NCI-H187 (cell line): ENCODE measurements around the gene RENBP.
A peak's percentile ranks its signal among the peaks of the same experiment; 100 is the strongest.

ENCODE experiments used
- DNase-seq, 2 experiments: peaks; one replicate each; lab custom pipeline; 2025; lab: John Stamatoyannopoulos, UW

The RENBP gene

DNA sequence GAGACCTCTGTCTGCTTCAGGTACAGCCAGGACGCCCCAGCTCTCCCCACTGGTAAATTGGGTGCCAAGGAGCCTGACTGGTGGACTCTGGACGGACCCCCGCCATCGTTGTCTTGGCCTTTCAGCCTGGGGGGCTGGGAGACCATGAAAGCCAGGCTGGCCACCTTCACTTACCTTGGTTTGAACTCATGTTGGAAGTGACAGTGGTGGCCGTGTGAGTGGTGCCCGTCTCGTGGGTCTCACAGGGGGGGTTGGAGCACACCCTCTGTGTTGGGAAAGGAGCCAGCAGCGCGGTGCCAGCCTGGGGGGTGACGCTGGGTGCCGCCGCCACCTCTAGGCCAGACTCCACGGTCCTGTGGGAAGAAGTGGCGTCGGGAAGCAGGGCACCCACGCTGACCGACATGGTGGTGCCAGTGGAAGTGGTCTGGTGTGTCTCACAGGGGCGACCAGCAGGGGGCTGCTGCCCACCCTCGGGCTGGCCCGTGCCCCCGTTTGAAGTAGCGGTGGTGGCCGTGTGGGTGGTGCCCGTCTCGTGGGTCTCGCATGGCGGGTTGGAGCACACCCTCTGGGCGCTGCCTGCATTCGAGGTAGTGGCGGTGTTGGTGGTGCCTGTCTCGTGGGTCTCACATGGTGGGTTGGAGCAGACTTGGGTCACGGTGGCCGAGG is 9.6 kb upstream of the RENBP start:
- DNase-seq, result no peak

- DNase-seq, result peak; percentile 24 to 28
These were observed 8.9 kb upstream of the RENBP start for GRCh38 chrX:153953342-153953830.

DNA sequence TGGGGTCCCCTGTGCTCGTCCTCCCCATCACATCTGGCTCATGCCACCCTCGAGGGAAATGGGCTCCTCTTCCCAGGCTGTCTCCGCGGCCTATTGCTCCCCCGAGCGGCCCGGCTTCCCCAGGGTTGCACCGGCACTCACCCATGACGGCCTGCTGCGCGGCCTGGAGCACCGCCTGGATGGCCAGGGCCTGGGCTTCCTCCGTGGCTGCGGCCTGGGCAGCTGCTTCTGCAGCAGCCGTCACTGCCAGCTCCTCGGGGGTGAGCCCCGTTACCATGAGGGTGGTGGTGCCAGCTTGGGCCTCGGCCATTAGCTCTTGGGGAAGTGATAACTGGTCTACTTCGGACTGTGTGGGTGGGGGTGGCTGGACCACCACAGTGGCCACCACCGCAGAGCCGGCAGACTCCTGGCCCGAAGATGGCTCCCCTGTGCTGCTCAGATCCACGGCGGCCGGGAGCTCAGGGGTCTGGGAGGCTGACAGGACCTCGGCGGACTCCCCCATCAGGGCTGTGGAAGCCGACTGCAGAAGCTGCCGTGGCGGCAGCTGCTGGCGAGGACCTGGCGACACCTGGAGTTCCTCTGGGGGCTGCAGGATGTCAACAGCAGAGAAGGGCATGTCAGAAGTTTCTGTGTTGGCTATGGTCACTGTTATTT is 8.1 kb upstream of the RENBP start:
- DNase-seq, result no peak

GRCh38 chrX:153951683-153952372 is 7.4 kb upstream of the RENBP start:
- DNase-seq, result no peak

- no peak for DNase-seq
These were observed 5.7 kb upstream of the RENBP start for GRCh38 chrX:153950127-153950526.

DNA sequence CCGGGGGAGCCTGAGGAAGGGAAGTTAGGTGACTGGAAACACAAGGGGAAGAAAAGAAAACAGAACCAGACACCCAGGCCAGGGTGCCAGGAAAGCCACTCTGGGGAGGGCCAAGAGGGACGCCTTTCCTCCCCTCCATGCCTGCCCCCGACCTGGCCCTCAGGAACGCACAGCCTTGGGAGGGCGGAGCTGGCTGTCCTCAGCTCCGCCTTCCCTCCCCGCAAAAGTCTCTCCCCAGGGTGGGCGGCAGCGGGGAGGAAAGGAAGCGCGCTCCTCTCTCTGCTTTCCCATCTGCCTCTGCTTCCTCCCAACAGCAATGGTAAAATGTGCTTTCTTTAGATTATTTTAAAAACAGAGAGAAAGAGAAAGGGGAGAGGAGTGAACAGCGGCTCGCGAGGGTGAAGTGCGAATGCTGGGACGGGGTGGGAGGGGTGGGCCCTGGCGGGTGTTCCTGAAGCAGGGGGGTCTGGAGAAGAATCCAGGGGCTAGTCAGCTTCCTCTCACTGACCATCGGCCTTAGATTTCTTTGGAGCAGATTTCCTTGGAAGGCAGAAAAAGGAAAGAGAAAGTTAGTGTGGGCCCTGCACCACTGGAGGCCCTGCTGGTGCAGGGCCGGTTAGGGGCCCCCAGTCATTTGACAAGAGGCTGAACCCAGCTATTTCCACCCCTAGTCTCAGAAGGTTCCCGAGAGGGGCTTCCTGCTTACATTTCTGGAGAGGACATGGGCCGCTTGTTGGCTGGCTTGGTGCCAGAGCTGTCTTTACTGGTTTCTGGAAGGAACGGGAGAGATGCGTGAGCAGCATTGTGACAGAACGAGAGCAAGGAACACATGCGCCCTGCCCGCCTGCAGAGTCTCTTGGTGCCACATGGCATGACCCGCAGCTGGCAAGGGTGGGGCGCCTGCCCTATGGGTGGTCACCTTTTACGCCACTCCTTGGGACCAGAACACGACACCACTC is 4.7 kb upstream of the RENBP start:
- no peak for DNase-seq

GRCh38 chrX:153948002-153948466 is 3.6 kb upstream of the RENBP start:
- DNase-seq, result no peak

GRCh38 chrX:153947009-153947769 is 2.7 kb upstream of the RENBP start:
- peak; percentile 69 to 76 for DNase-seq

- no peak for DNase-seq
These were observed 1.8 kb upstream of the RENBP start for GRCh38 chrX:153945956-153946943.

DNA sequence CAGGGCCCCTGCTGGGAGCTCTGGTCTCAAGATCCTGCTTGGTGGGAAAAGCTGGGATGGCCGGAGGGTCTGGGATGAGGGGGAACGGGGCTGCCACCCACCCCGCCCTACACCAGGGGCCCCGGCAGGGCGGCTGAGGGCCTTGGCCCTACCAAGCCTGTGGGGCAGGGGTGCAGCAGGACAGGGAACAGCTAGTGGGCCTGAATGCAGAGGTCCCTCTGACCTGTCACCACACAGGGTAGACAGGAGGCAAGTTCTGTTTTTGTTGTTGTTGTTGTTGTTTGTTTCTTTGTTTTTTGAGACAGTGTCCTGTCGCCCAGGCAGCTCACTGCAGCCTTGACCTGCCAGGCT is 332 bp upstream of the RENBP start:
- no peak for DNase-seq

DNA sequence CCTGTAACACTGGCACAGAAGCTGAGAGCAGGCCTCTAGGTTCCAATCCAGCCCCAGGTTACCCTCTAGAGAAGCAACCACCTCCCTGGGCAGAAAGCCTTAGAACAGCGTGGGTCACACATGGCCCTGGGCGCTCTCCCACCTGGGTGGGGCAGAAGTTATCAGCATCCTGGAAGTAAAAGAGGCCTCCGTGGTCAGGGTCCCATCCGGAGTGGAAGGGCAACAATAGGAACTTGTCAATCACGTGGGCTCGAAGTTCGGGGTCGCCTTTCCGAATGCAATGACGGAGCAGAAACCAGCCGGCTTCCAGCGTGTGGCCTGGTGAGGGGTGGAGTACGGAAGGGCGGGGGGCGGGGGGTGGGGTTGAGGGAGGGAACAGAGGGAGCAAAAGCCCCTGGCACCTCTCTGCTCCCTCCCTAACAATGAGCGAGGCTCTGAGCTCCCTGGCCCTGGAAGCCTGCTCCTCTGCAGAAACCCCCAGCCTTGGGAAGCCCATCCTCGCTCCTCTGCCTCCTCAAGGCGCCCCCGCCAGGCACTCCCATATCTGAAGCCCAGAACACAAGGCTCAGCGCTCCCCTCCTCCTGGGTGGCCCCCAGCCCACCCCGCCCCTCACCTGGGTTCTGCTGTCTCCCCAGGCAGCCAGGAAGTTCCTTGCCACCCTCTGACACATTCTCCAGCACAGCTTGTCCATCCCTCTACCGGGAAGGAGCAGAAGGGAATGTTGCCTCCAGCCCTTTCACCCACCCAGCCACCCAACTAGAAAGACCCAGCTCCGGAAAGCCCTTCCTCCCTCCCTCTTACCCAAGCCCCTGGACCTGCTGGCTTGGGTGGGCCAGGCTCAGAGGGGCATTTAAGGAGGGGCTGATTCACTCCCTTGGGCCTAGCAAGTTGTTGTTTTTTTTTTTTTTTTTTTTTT is 2.8 kb downstream of the RENBP start:
- DNase-seq, result no peak

GRCh38 chrX:153939573-153939972 is 4.9 kb downstream of the RENBP start:
- no peak for DNase-seq

DNA sequence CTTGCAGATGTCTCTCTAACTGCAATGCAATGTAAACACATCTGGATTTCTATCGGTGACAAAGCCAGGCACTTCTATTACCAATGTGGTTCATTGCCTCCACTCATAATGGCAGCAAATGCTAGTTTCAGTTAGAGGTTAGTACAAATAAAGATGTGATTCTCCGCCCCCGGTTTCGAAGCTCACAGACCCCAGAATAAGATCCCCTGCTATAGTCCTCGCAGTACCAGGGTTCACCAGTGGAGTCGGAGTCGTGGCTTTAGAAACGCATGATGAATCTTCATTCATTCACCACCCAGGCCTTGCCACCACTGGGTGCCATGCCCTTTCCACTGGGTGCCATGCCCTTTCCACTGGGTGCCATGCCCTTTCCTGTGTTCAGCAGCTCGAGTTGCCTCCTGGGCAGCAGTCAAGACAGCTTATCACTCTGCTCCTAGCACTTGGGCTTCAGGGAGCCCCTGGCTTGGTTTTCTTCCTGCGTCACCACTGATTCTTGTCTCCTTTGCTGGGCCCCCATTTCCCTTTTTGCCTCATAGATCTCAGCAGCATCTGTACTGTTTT is 6.1 kb downstream of the RENBP start:
- no peak for DNase-seq

DNA sequence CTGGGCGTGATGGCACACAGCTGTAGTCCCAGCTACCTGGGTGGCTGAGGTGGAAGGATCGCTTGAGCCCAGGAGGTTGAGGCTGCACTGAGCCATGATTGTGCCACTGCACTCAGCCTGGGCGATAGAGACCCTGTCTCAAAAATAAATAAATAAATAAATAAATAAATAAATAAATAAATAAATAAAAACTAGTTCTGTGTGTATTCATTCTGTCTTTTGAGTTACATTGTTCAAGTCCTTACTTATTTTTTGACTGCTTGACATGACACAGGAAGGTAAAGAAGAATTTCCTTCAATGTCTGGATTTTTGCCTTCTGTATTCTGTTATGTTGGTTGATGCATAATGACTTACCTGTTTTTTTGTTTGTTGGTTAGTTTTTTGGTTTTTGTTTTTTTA is 7.4 kb downstream of the RENBP start:
- DNase-seq, result no peak

- no peak for DNase-seq
These were observed 9.1 kb downstream of the RENBP start for GRCh38 chrX:153935326-153935851.

DNA sequence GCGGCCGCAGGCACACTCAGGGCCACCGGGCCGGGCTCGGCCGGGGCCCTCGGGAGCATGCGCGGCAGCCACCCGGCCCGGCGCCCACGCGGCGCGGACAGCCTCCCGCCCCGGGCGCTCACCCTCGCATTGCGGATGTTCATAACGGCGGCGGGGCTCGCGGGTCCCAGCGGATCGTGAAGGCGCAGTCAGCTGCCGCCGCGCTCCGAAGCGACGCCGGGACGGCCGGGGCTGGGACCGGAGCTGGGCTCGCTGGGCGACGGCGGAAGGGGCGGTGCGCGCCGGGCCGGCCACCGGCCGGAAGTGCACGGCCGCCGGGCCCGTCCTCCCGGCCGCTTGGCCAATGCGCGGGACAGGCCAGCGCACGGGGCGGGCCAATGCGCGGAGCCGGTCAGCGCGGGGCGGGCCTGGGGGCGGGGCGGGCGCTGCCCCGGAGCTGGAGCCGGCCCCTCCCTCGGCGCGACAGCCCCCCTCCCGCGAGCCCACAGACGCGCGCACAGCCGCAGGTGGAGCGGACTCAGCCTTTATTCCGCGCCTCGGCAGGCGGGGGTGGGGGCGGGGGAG is 9.6 kb downstream of the RENBP start, which contains the start of gene NAA10:
Gene NAA10, minus strand, starts transcription at position 276 of the 564 bp plus-strand sequence. Its CDS starts 133 bp downstream, at position 143.
- peak; percentile 46 to 86 for DNase-seq

DNA sequence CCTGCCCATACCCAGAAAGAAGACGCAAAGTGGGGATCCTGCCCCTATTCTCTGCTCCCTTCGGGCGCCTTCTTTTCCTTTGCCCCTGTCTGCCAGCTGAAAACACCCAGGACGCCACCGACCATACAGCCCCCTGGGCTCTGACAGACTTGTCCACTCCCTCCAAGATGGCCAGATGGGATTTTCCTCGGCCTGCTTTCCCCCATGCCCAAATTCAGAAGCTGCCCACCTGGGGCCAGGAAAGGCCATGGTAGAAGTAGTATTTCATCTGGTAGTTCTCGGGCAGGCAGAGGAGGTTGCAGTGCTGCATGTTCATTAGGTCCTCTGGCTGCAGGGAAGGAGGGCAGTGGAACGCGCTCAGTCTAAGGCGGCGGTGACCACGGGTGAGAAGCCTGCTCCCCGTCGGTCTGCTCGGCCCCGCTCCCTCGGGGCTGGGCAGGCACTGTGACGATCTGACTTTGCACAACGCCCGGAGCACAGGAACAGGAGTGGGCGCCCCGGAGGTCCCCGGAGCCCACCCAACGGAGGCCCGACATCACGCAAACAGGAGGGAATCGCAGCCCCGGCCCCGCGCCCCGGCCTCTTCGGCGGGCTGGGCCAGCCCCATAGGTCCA is 10.2 kb downstream of the RENBP start:
- DNase-seq, result no peak
